GM18909 (cell line): Measurements from ENCODE around the gene KCTD3.

Experiments used
- ATAC-seq: cut with Tn5 transposase; IDR thresholded peaks from one replicate; pipeline ENCODE4 v1.9.1; 2021; ENCODE audit warnings: mild to moderate bottlenecking; ENCODE audit not compliant: unreplicated experiment, poor library complexity

Gene KCTD3

GRCh38 chr1:215555531-215555930, 11.6 kb upstream of the KCTD3 start:
- no peak for ATAC-seq

GRCh38 chr1:215556996-215557395, 10.1 kb upstream of the KCTD3 start:
- no peak for ATAC-seq

GRCh38 chr1:215557504-215557903, 9.6 kb upstream of the KCTD3 start:
- ATAC-seq: no peak

GRCh38 chr1:215557992-215558626, 9.0 kb upstream of the KCTD3 start:
- no peak for ATAC-seq

- peak; percentile 68 for ATAC-seq
These were observed 591 bp downstream of the KCTD3 start for GRCh38 chr1:215567491-215568298.

DNA sequence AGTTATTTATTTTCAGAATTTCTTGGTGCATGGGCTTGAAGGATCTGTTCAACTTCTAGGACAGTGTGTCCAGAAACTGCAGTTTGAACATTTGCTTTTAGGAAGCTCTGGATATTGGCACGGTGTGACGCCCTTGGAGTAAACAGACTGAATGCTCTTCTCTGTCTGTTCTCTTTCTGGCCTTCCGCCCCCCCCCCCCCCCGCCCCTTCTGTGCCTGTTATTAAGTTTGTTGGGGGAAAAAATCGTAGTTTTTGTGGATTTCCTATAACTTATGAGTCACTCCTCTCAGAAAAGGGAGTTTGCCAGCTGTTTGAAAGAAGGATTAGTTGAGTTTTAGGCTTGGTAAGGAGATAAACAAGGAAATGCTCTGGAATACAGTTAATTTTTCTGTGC, 1.2 kb downstream of the KCTD3 start:
- ATAC-seq: no peak

GRCh38 chr1:215569986-215570824, 3.1 kb downstream of the KCTD3 start:
- ATAC-seq: no peak

- ATAC-seq: no peak
These were observed 14.8 kb downstream of the KCTD3 start for GRCh38 chr1:215581896-215582295.

DNA sequence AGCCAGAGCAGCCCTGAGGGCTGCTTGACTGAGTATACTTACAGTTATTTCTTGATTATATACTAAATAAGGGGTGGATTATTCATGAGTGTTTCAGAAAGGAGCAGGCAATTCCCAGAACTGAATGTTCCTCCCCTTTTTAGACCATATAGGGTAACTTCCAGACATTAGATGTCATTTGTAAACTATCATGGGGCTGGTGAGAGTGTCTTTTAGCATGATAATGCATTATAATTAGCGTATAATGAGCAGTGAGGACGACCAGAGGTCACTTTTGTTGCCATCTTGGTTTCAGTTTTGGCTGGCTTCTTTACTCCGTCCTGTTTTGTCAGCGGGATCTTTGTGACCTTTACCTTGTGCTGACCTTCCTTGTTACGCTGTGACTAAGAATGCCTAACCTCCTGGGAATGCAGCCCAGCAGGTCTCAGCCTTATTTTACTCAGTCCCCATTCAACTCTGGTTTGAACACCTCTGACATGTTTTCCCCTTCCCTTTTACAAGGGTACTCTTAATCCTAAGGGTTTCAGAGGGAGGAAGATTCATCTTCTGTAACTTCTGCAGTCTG, 16.2 kb downstream of the KCTD3 start:
- peak; percentile 28 for ATAC-seq

DNA sequence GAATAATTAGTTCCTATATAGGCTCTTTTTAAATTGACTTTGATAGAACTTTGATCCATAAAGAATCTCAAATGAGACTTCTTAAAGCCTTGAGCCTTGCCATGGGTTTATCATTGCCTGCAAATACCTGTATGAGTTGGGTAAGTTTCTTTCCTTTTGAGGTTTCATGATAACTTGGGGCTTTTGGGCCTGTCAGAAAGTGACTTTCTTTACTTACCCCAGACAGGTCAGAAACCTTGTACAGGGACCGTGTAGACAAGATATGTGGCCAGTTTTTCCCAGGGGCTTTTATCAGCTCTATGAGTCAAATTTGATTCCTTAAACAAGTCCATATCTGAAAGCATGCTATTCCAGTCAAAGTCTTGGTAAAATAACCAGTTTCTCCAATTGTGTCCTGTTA, 17.3 kb downstream of the KCTD3 start:
- ATAC-seq: peak; percentile 54

GRCh38 chr1:215589650-215590435, 22.7 kb downstream of the KCTD3 start:
- no peak for ATAC-seq

DNA sequence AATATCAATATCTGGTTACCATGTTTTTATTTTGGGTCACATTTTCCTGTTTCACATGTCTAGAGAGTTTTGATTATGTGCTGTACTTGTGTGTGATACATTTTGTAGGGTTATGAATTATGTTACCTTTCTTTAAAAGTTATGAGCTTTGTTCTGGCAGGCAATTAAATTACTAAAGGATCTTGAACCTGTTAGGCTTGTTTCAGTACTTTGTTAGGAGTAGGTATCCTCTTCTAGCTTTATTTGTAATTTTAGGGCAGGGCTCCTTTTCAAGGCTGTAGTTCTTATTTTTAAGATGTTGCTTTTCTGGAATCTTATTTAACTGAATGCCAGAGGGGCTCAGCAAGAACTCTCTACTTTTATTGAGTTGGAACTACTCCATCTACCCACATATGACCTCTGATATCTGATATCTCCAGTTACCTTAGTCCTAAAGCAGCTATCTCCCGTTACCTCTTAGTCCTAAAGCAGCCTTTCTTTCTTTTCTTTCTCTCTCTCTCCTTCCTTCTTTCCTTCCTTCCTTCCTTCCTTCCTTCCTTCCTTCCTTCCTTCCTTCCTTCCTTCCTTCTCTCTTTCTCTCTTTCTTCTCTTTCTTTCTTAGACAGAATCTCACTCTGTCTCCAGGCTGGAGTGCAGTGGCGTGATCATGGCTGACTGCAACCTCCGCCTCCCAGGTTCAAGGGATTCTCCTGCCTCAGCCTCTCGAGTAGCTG, 23.8 kb downstream of the KCTD3 start:
- ATAC-seq: no peak

- ATAC-seq: no peak
These were observed 27.5 kb downstream of the KCTD3 start for GRCh38 chr1:215594640-215595039.

DNA sequence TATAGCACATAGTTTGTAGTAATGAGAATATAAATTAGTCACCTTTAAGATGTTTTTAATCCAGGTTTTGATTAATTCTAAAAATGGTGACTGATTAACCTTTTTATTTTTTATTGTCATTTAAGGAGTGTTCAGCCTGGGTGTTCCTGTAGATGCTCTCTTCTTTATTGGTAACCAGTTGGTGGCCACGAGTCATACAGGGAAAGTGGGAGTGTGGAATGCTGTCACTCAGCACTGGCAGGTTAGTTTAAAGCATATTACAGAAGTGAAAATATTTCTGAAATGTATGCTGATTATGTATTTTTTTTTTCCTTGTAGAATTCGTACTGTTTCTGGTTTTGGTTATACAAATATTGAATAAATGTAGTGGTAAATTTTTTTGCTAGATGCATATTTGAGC, 28.1 kb downstream of the KCTD3 start:
- no peak for ATAC-seq

DNA sequence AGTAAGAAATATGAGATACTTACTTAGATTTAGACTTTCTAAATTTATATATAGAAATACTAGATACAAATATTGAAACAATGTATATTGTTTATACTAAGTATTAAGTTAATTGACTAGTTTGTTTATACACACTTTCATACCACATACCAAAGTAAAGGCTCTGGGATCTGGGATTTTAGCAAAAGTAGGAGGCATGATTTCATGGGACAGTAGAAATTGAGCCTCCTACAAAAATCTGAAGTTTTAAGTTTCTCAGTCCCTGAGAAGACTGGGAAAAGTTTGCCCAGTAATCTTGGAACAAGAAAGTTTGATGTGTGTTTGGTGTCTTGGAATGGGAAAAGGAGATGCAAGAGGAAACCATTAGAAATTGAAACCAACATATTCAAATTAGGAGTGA, 30.9 kb downstream of the KCTD3 start:
- no peak for ATAC-seq

- no peak for ATAC-seq
These were observed 32.4 kb downstream of the KCTD3 start for GRCh38 chr1:215599418-215600074.

GRCh38 chr1:215600258-215600792, 33.2 kb downstream of the KCTD3 start:
- ATAC-seq: no peak

DNA sequence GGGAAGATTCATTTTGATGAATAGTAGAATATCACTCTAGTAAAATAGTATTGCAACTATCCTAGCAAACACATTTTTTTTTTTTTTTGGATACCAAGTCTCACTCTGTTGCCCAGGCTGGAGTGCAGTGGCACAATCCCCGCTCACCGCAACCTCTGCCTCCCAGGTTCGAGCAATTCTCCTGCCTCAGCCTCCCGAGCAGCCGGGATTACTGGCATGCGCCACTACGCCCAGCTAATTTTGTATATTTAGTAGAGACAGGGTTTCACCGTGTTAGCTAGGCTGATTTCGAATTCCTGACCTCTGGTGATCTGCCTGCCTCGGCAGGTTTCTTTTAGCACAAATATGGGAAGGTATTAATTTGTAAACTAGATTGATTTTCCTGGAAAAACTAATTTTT, 33.8 kb downstream of the KCTD3 start:
- no peak for ATAC-seq

GRCh38 chr1:215601276-215601675, 34.2 kb downstream of the KCTD3 start:
- ATAC-seq: no peak
